GM21825 (cell line): Measurements from ENCODE around the gene HSPB9.
A peak's percentile ranks its signal among the peaks of the same experiment; 100 is the strongest.

ENCODE experiments used
- ATAC-seq: cut with Tn5 transposase; IDR thresholded peaks from one replicate; pipeline ENCODE4 v1.9.1; 2021; ENCODE audit warnings: mild to moderate bottlenecking, moderate library complexity; ENCODE audit not compliant: unreplicated experiment

HSPB9 gene

GRCh38 chr17:42098730-42099399 is 23.7 kb upstream of the HSPB9 start:
- no peak for ATAC-seq

GRCh38 chr17:42101513-42102292 is 20.9 kb upstream of the HSPB9 start:
- ATAC-seq = no peak

- no peak for ATAC-seq
Measured at GRCh38 chr17:42103221-42103954, 19.2 kb upstream of the HSPB9 start.

GRCh38 chr17:42104264-42104663 is 18.3 kb upstream of the HSPB9 start:
- no peak for ATAC-seq

- ATAC-seq = no peak
Measured at GRCh38 chr17:42106009-42106408, 16.6 kb upstream of the HSPB9 start.

GRCh38 chr17:42107124-42107523 is 15.5 kb upstream of the HSPB9 start:
- ATAC-seq = no peak

GRCh38 chr17:42107597-42108576 is 14.7 kb upstream of the HSPB9 start:
- ATAC-seq = peak; percentile 56

GRCh38 chr17:42109086-42109485 is 13.5 kb upstream of the HSPB9 start:
- no peak for ATAC-seq

GRCh38 chr17:42110301-42111264 is 12.0 kb upstream of the HSPB9 start:
- no peak for ATAC-seq

- ATAC-seq = no peak
Measured at GRCh38 chr17:42111265-42111636, 11.4 kb upstream of the HSPB9 start.

GRCh38 chr17:42111871-42112551 is 10.6 kb upstream of the HSPB9 start:
- peak; percentile 1 for ATAC-seq

- peak; percentile 57 for ATAC-seq
Measured at GRCh38 chr17:42112552-42113176, 9.9 kb upstream of the HSPB9 start, which contains the start of gene DHX58. TSS of gene DHX58 (minus strand) at chr17:42112714. CDS start at chr17:42111892, 822 bp downstream.

- no peak for ATAC-seq
Measured at GRCh38 chr17:42113293-42114069, 9.1 kb upstream of the HSPB9 start.

- no peak for ATAC-seq
Measured at GRCh38 chr17:42114118-42114517, 8.5 kb upstream of the HSPB9 start.

GRCh38 chr17:42116705-42117396 is 5.8 kb upstream of the HSPB9 start:
- ATAC-seq = peak; percentile 32

GRCh38 chr17:42117397-42118125 is 5.0 kb upstream of the HSPB9 start:
- no peak for ATAC-seq
